HG02970 (cell line): ENCODE data around the gene PSMC4.

ENCODE experiments used
- ATAC-seq: cut with Tn5 transposase; IDR thresholded peaks from one replicate; pipeline ENCODE4 v1.9.1; 2021; ENCODE audit warnings: mild to moderate bottlenecking, moderate library complexity, moderate number of reproducible peaks; ENCODE audit not compliant: unreplicated experiment, low FRiP score

PSMC4 gene

GRCh38 chr19:39970675-39971379 lies at the start of gene PSMC4:
Gene PSMC4 (plus strand): TSS chr19:39971165. CDS start chr19:39971203, 38 bp downstream.
- ATAC-seq = peak; percentile 95

DNA sequence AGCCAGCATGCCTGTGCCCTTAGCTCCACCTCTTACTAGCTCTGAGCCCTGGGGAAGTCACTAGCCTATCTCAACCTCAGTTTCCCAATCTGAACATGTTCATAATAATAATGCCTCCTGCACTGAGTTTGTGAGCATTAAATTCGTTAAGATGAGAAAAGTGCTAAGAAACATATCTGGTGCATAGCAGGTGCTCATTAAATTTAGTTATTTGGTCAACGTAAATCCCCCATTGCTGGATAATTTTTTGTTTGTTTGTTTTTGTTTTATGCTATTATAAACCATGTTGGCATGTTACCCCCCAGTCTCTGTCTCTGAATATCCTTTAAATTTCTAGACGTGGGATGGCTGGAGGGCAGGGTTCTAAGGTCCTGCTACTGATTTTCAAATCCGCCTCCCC lies 47.1 kb upstream of the PSMC4 start:
- no peak for ATAC-seq

- no peak for ATAC-seq
Observed at GRCh38 chr19:39924389-39924788, 46.6 kb upstream of the PSMC4 start.

- no peak for ATAC-seq
Observed at GRCh38 chr19:39924952-39925351, 46.0 kb upstream of the PSMC4 start.

- ATAC-seq = no peak
Observed at GRCh38 chr19:39926170-39926760, 44.7 kb upstream of the PSMC4 start.

- no peak for ATAC-seq
Observed at GRCh38 chr19:39927076-39927475, 43.9 kb upstream of the PSMC4 start.

DNA sequence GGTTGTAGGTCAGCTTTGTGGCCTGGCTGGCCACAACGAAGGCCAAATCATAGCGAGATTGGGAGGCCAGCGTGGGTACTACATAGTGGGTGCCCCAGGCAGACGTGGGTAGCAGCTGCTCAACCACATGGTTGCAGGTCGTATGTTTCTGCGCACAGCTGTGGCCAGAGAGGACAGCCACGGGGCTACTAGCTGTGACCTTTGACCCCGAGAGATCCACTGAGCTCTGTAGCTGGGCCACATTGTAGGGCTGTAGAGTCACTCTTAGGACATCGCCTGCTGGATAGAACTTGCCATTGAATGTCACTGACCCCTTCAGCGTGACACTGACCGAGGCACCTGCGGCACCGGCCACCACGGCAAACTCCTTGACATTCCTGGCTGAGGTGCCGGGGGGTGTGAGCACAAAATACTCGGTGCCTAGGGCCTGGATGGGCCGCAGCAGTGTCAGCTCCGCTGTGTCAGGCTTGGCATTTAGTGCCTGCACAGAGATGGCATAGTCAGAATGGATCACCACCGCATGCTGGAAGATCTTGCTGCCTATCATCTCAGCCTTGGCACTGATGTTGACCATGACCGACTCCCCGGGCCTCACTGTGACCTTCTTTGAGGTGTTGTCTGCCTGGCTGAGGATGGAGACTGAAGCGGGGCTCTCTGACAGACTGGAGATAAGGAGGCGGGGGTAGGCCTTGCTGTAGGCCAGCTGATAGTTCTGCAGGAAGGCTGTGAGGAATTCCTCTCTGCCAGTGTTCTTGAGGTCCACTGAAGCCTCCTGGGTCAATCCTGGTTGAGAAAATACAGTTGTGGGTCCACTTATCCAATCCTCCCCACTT lies 43.2 kb upstream of the PSMC4 start:
- no peak for ATAC-seq

DNA sequence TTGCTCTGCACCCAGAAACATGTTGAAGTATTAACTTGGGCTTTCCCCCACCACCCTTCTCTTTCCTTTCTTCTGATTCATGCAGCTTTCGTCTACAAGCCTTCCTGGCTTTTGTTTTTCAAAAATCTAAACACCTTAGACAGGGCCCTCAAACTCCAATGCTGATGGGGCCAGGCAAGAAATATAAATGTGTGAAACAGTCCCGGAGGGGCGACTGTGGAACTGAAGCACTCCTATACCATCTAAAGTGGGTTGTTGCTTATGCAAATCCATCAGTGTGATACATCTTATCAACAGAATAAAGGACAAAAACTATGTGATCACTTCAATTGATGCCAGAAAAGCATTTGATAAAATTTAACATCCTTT lies 42.6 kb upstream of the PSMC4 start:
- ATAC-seq = no peak

DNA sequence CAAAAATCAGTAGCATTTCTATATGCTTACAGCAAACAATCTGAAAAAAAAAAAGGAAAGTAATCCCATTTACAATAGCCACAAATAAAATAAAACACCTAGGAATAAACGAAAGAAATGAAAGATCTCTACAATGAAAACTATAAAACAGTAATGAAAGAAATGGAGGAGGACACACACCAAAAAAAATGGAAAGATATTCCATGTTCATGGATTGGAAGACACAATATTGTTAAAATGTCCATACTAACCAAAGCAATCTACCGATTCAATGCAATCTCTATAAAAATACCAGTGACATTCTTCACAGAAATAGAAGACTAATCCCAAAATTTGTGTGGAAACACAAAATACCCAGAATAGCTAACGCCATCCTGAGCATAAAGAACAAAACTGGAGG lies 41.2 kb upstream of the PSMC4 start:
- ATAC-seq = no peak

DNA sequence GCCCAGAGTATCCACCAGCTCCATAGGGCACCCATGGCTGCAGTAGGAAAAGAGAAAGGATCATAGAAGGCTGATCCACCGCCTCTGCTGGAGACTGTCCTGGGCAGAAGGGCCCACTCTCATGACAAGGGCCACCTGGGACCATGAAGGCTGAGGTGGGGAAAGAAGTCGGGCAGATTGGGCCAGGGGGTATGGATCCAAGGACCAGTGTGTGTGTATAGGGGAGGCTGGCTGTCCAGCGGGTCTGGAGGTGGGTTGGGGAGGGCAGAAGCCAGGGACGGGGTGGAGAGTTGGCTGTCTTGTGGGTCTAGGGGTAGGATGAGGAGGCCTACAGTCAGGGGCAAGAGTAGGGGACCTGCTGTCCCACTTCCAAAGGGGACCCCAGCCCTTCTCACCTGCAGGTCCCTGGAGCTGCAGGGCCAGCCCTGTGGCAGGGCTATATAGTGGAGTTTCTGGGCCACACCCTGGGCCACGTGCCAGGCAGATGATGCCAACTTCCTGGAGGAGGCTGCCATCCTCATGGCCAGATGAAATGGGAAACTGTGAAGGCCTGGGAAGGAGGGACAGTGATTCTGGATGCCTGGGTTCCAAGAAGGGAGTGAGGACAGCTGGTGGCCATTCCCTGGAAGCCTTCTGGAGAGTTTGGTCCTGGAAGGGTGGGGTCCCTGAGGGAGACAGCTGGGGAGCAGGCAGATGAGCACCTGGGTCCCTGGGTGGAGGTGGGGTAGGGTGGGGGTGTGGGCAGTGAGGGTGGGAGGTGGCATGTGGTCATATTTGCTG lies 36.2 kb upstream of the PSMC4 start, which contains the start of gene FCGBP:
Gene FCGBP (minus strand): TSS at position 51 of the 780 bp plus-strand sequence.
- ATAC-seq = no peak

GRCh38 chr19:39935364-39935661 lies 35.7 kb upstream of the PSMC4 start:
- ATAC-seq = no peak

GRCh38 chr19:39936020-39936419 lies 34.9 kb upstream of the PSMC4 start:
- ATAC-seq = no peak

DNA sequence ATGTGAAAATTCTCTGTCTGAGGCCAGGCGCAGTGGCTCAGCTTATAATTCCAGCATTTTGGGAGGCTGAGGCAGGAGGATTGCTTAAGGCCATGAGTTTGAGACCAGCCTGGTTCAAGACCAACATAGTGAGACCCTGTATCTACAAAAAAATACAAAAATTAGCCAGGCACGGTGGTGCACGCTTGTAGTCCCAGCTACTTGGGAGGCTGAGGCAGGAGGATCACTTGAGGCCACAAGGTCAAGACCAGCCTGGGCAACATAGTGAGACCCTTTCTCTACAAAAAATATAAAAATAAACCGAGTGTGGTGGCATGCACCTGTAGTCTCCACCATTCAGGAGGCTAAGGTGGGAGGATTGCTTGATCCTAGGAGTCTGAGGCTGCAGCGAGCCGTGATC lies 34.3 kb upstream of the PSMC4 start:
- no peak for ATAC-seq

- no peak for ATAC-seq
Observed at GRCh38 chr19:39937094-39937720, 33.8 kb upstream of the PSMC4 start.

DNA sequence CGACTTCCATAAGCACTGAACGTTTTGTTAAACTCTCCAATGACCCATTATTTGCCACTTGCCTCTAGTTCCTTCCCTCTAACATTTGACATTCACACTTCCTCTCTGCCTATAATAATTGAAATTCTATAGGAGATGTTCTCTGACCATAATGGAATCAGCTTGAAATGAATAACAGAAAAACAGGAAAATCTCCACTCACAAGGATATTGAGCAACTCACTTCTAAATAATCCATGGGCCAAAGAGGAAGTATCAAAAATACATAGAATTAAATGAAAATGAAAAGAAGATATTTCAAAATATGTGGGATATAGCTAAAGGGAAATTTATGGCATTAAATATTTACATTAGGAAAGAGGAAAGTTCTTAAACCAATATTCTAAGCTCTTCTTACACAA lies 33.2 kb upstream of the PSMC4 start:
- no peak for ATAC-seq

GRCh38 chr19:39939556-39939955 lies 31.4 kb upstream of the PSMC4 start:
- no peak for ATAC-seq

DNA sequence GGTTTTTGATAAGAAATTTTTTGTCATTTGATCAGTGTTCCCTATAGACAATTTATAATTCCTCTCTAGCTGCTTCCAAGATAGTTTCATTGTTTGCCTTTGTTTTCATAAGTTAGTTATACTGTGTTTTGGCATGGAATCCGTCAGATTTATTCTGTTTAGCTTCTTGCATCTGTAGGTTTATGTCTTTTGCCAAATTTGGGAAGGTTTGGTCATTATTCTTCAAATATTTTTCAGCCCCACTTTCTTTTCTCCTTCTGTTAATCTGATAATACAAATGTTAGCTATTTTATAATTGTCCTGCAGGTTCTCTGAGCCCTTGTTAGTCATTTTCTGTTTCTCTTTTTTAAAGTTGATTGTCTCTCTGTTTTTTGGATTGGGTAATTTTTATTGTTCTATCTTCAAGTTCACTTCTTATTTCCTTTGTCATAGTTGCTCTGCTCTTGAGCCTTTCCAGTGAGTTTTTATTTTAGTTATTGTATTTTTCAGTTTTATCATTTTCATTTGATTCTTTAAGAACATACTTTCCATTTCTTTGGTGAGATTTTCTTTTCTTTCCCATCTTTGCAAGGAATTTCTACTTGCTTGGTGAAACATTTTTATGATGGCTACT lies 30.6 kb upstream of the PSMC4 start:
- ATAC-seq = no peak

GRCh38 chr19:39941151-39941550 lies 29.8 kb upstream of the PSMC4 start:
- ATAC-seq = no peak

DNA sequence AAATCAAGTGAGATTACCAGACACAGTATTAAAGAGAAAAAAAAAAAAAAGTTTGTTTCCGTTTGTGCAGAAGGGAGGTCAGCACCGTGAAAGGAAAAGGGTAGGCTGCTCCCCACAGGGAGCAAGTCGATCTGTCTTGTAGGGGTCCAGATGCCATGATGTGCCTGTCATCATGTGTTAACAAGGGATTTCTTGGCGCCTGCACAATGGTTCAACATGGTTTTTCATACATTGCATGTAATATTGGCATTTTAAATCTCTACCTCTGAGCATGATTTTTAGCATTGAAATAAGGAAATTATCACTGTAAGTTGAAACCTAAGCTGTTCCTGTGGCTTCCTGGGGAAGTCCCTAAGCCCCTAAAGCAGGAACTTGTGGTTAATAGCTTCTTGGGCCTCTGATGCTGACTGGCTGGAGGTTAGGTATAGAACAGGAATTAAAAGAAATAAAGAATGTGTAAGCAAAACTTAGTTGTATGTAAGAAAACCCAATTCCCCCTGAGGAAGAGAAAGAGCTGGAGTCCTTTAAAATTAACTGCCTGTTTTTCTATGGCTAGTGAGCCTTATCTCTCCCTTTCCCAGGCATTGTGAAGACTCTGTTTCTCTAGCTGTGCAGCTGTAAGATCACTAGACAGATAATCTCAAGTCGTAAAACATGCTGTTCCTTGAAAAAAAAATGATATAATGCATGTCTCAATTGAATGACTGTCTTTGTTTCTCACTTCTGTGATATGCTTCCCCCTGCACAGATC lies 29.2 kb upstream of the PSMC4 start:
- peak; percentile 65 for ATAC-seq
